HepG2 (cell line): ENCODE data around the gene NFS1. TPM values are rescaled to one million over a fixed set of nuclear protein-coding genes. Genes with fewer than 3 reads are reported as not detected.

Experiments
- ARID3A ChIP-seq: IDR thresholded peaks from 2 replicates; pipeline ENCODE4 v1.6.1; 2012; ENCODE audit warnings: low read depth, low read length, improper control_type of control experiment
- ATRX ChIP-seq: sonication (generic); formaldehyde crosslinking; IDR thresholded peaks from 2 replicates; pipeline ENCODE4 v1.4.0; 2020; ENCODE audit warnings: missing genetic modification reagents, borderline replicate concordance
- BRD4 ChIP-seq: sonication (generic); formaldehyde crosslinking; IDR thresholded peaks from 2 replicates; pipeline ENCODE4 v1.4.0; 2020; ENCODE audit warnings: missing genetic modification reagents
- CAMTA2 ChIP-seq: sonication (generic); formaldehyde crosslinking; IDR thresholded peaks from 2 replicates; pipeline ENCODE4 v1.4.0; 2020; ENCODE audit warnings: mild to moderate bottlenecking, missing genetic modification reagents, borderline replicate concordance
- CBX5 ChIP-seq: sonication (generic); formaldehyde crosslinking; IDR thresholded peaks from 2 replicates; pipeline ENCODE4 v1.4.0; 2020; ENCODE audit warnings: missing genetic modification reagents, borderline replicate concordance
- EP300 ChIP-seq, 3 experiments: sonication (generic) in 1 of 3; formaldehyde crosslinking in 1 of 3; IDR thresholded peaks; 2 replicates each; pipeline versions ENCODE4 v1.5.1 to v1.6.1; 2011 to 2020; ENCODE audit warnings: low read depth in 2 of 3, low read length in 2 of 3, borderline replicate concordance in 1 of 3, improper control_type of control experiment in 1 of 3, mild to moderate bottlenecking in 1 of 3, missing genetic modification reagents in 1 of 3, moderate library complexity in 1 of 3
- ESRRA ChIP-seq: sonication (generic); formaldehyde crosslinking; IDR thresholded peaks from 2 replicates; pipeline ENCODE4 v1.5.1; 2020; ENCODE audit warnings: mild to moderate bottlenecking, low read depth, missing genetic modification reagents
- GZF1 ChIP-seq: sonication (generic); formaldehyde crosslinking; IDR thresholded peaks from 2 replicates; pipeline ENCODE4 v1.5.1; 2020; ENCODE audit warnings: mild to moderate bottlenecking, missing genetic modification reagents
- HES4 ChIP-seq: sonication (generic); formaldehyde crosslinking; IDR thresholded peaks from 2 replicates; pipeline ENCODE4 v1.9.0; 2021; ENCODE audit warnings: mild to moderate bottlenecking, missing genetic modification reagents, borderline replicate concordance
- HOXA3 ChIP-seq: sonication (generic); formaldehyde crosslinking; IDR thresholded peaks from 2 replicates; pipeline ENCODE4 v1.5.0; 2020; ENCODE audit warnings: missing genetic modification reagents
- HOXD1 ChIP-seq: sonication (generic); formaldehyde crosslinking; IDR thresholded peaks from 2 replicates; pipeline ENCODE4 v1.5.0; 2020; ENCODE audit warnings: missing genetic modification reagents
- IKZF4 ChIP-seq: sonication (generic); formaldehyde crosslinking; IDR thresholded peaks from 2 replicates; pipeline ENCODE4 v1.5.1; 2020; ENCODE audit warnings: borderline replicate concordance, mild to moderate bottlenecking, low read depth, missing genetic modification reagents; ENCODE audit errors: not compliant biosample characterization
- ISX ChIP-seq: sonication (generic); formaldehyde crosslinking; conservative IDR thresholded peaks from 2 replicates; pipeline ENCODE4 v1.5.0; 2020; ENCODE audit warnings: missing genetic modification reagents
- KDM2A ChIP-seq: sonication (generic); formaldehyde crosslinking; IDR thresholded peaks from 2 replicates; pipeline ENCODE4 v1.4.0; 2020; ENCODE audit warnings: low read depth, missing genetic modification reagents, borderline replicate concordance
- NFE2 ChIP-seq: sonication (generic); formaldehyde crosslinking; IDR thresholded peaks from 2 replicates; pipeline ENCODE4 v1.4.0; 2020; ENCODE audit warnings: missing genetic modification reagents
- PCBP1 ChIP-seq: fragments of 200-400 bp; formaldehyde crosslinking; IDR thresholded peaks from 2 replicates; pipeline ENCODE4 v1.6.1; 2017; ENCODE audit warnings: mild to moderate bottlenecking, low read depth, low read length, borderline replicate concordance
- SP4 ChIP-seq: sonication (generic); formaldehyde crosslinking; IDR thresholded peaks from 2 replicates; pipeline ENCODE4 v1.8.1; 2023; ENCODE audit warnings: mild to moderate bottlenecking, missing genetic modification reagents
- STAG1 ChIP-seq: sonication (generic); formaldehyde crosslinking; IDR thresholded peaks from 2 replicates; pipeline ENCODE4 v1.4.0; 2020; ENCODE audit warnings: missing genetic modification reagents
- U2AF1 ChIP-seq: fragments of 200-400 bp; formaldehyde crosslinking; optimal IDR thresholded peaks from 2 replicates; pipeline ENCODE3; 2017; ENCODE audit warnings: mild to moderate bottlenecking, low read depth, low read length
- UBTF ChIP-seq: sonication (generic); formaldehyde crosslinking; IDR thresholded peaks from 2 replicates; pipeline ENCODE4 v1.4.0; 2020; ENCODE audit warnings: mild to moderate bottlenecking, missing genetic modification reagents
- ZBTB1 ChIP-seq: sonication (generic); formaldehyde crosslinking; IDR thresholded peaks from 2 replicates; pipeline ENCODE4 v1.4.0; 2020; ENCODE audit warnings: missing genetic modification reagents, borderline replicate concordance
- ZBTB7A ChIP-seq: sonication (generic); formaldehyde crosslinking; IDR thresholded peaks from 2 replicates; pipeline ENCODE4 v1.8.0; 2022; ENCODE audit warnings: mild to moderate bottlenecking, missing genetic modification reagents
- ZBTB8A ChIP-seq: sonication (generic); formaldehyde crosslinking; IDR thresholded peaks from 2 replicates; pipeline ENCODE4 v1.4.0; 2020; ENCODE audit warnings: mild to moderate bottlenecking, low read depth, missing genetic modification reagents, borderline replicate concordance
- ZC3H4 ChIP-seq: sonication (generic); formaldehyde crosslinking; IDR thresholded peaks from 2 replicates; pipeline ENCODE4 v1.4.0; 2020; ENCODE audit warnings: missing genetic modification reagents, borderline replicate concordance
- ZNF510 ChIP-seq: sonication (generic); formaldehyde crosslinking; IDR thresholded peaks from 2 replicates; pipeline ENCODE4 v1.4.0; 2020; ENCODE audit warnings: low read depth, mild to moderate bottlenecking, missing genetic modification reagents
- ZNF557 ChIP-seq: sonication (generic); formaldehyde crosslinking; IDR thresholded peaks from 2 replicates; pipeline ENCODE4 v1.4.0; 2020; ENCODE audit warnings: missing genetic modification reagents
- ZNF563 ChIP-seq: sonication (generic); formaldehyde crosslinking; IDR thresholded peaks from 2 replicates; pipeline ENCODE4 v1.8.0; 2022; ENCODE audit warnings: mild to moderate bottlenecking, moderate library complexity, missing genetic modification reagents
- ZNF629 ChIP-seq: sonication (generic); formaldehyde crosslinking; conservative IDR thresholded peaks from 2 replicates; pipeline ENCODE4 v1.5.0; 2020; ENCODE audit warnings: missing genetic modification reagents
- ZNF703 ChIP-seq: sonication (generic); formaldehyde crosslinking; IDR thresholded peaks from 2 replicates; pipeline ENCODE4 v1.5.1; 2020; ENCODE audit warnings: missing genetic modification reagents, mild to moderate bottlenecking, moderate library complexity, borderline replicate concordance
- ZNF788 ChIP-seq: sonication (generic); formaldehyde crosslinking; IDR thresholded peaks from 2 replicates; pipeline ENCODE4 v1.5.0; 2020; ENCODE audit warnings: mild to moderate bottlenecking, missing genetic modification reagents, borderline replicate concordance
- polyA plus RNA-seq, 8 experiments: library from polyadenylated mRNA; depleted of rRNA in 3 of 8; stranded (reverse) in 7 of 8; unstranded in 1 of 8; fragments of >200 nt; fragmentation: Illumina TruSeq in 4 of 8; extraction: Trizol in 4 of 8; gene quantifications; 2 replicates each; pipeline versions ENCODE4 v1.2.1 to v1.2.3, GENCODE V29; 2011 to 2016; ENCODE audit warnings: low read depth in 4 of 8, missing spikeins in 1 of 8, mixed read lengths in 1 of 8; ENCODE audit not compliant: insufficient read depth in 1 of 8
- total RNA-seq, 5 experiments: library from RNA; depleted of rRNA; stranded (reverse); fragments of >200 nt; fragmentation: Illumina TruSeq; extraction: Trizol; gene quantifications; 2 replicates each; pipeline ENCODE4 v1.2.3, GENCODE V29; 2016; ENCODE audit warnings: low read depth in 1 of 5

Gene NFS1
- total and polyA plus RNA-seq, 2 of the 13 experiments (the other 11 are each of a cell fraction or from before 2014, with no cell fraction given), result 65.9 to 88.1 TPM

- TF ChIP-seq UBTF (CRISPR knock-in tag) (no peak), ZC3H4 (CRISPR knock-in tag) (no peak), CBX5 (CRISPR knock-in tag) (no peak), ESRRA (CRISPR knock-in tag) (no peak), GZF1 (CRISPR knock-in tag) (no peak), CAMTA2 (CRISPR knock-in tag) (no peak), BRD4 (no peak), STAG1 (CRISPR knock-in tag) (no peak), ISX (CRISPR knock-in tag) (no peak), ZNF563 (CRISPR knock-in tag) (no peak), HES4 (CRISPR knock-in tag) (no peak), ATRX (no peak), HOXD1 (CRISPR knock-in tag) (no peak), SP4 (CRISPR knock-in tag) (0 out of 2 replicates have a peak, but pooled peaks have one; percentile 54), ZNF629 (CRISPR knock-in tag) (no peak), ZBTB8A (no peak), ZNF703 (CRISPR knock-in tag) (no peak), U2AF1 (no peak), HOXA3 (CRISPR knock-in tag) (no peak), ZNF510 (CRISPR knock-in tag) (no peak), ZBTB7A (CRISPR knock-in tag) (0 out of 2 replicates have a peak, but pooled peaks have one; percentile 42), PCBP1 (no peak), EP300 (IDR thresholded peaks at IDR 0.05; ENCODE audit: low read depth in 2 of 2, low read length in 2 of 2) (no peak), EP300 (CRISPR knock-in tag; IDR thresholded peaks at IDR 0.05; ENCODE audit: borderline replicate concordance) (no peak), IKZF4 (no peak), ZBTB1 (CRISPR knock-in tag) (no peak), ARID3A (peak; percentile 51; the same call in 1 of the 2 replicates), KDM2A (no peak), ZNF557 (CRISPR knock-in tag) (no peak), NFE2 (CRISPR knock-in tag) (no peak), ZNF788 (no peak)
Observed at GRCh38 chr20:35635652-35636051, 63.5 kb downstream of the NFS1 start (continued).
